ELR (cell line): ENCODE measurements around the gene SIGLEC12.
A peak's percentile ranks its signal among the peaks of the same experiment; 100 is the strongest.
"Not testable (repeated sequence)": the region's sequence is repeated elsewhere in the genome, so short reads cannot be mapped to it uniquely, and the experiment has no call there.

Experiments
- DNase-seq: peaks from one replicate; pipeline ENCODE4 v3.0.0-alpha.2; 2015; ENCODE audit warnings: low read depth

SIGLEC12 gene

GRCh38 chr19:51479531-51480331, 21.9 kb downstream of the SIGLEC12 start:
- DNase-seq: no peak

GRCh38 chr19:51478381-51479234, 23.0 kb downstream of the SIGLEC12 start, which contains the start of gene CEACAM18:
CEACAM18 (plus strand) TSS chr19:51478539.
- DNase-seq: no peak

- DNase-seq: no peak
Measured at GRCh38 chr19:51477344-51477743, 24.3 kb downstream of the SIGLEC12 start.

GRCh38 chr19:51476164-51476563, 25.4 kb downstream of the SIGLEC12 start:
- no peak for DNase-seq

- DNase-seq: peak; percentile 72
Measured at GRCh38 chr19:51473009-51473707, 28.4 kb downstream of the SIGLEC12 start.

- no peak for DNase-seq
Measured at GRCh38 chr19:51472607-51473006, 29.0 kb downstream of the SIGLEC12 start.

- no peak for DNase-seq
Measured at GRCh38 chr19:51471527-51471926, 30.1 kb downstream of the SIGLEC12 start.

GRCh38 chr19:51470966-51471365, 30.6 kb downstream of the SIGLEC12 start:
- no peak for DNase-seq

GRCh38 chr19:51469629-51470028, 32.0 kb downstream of the SIGLEC12 start:
- no peak for DNase-seq

- no peak for DNase-seq
Measured at GRCh38 chr19:51469162-51469561, 32.4 kb downstream of the SIGLEC12 start.

- no peak for DNase-seq
Measured at GRCh38 chr19:51468545-51468920, 33.1 kb downstream of the SIGLEC12 start.

- DNase-seq: no peak
Measured at GRCh38 chr19:51467864-51468544, 33.6 kb downstream of the SIGLEC12 start.

- DNase-seq: no peak
Measured at GRCh38 chr19:51466723-51467122, 34.9 kb downstream of the SIGLEC12 start.

GRCh38 chr19:51463976-51464581, 37.5 kb downstream of the SIGLEC12 start:
- DNase-seq: not testable (repeated sequence)

- DNase-seq: no peak
Measured at GRCh38 chr19:51462681-51463080, 38.9 kb downstream of the SIGLEC12 start.

GRCh38 chr19:51462276-51462675, 39.3 kb downstream of the SIGLEC12 start:
- DNase-seq: no peak

GRCh38 chr19:51461723-51462161, 39.9 kb downstream of the SIGLEC12 start:
- DNase-seq: no peak

GRCh38 chr19:51460164-51460992, 41.2 kb downstream of the SIGLEC12 start:
- peak; percentile 28 for DNase-seq

GRCh38 chr19:51458899-51459505, 42.6 kb downstream of the SIGLEC12 start:
- DNase-seq: no peak

GRCh38 chr19:51458051-51458645, 43.5 kb downstream of the SIGLEC12 start, which contains the start of gene SIGLEC8:
SIGLEC8 (minus strand) TSS chr19:51458454; CDS start chr19:51458387, 67 bp downstream.
- no peak for DNase-seq
